GM12878 (cell line): ENCODE data around the gene WNK2.

Experiments used
- BRCA1 ChIP-seq: IDR thresholded peaks from 2 replicates; pipeline ENCODE4 v1.6.1; 2011; ENCODE audit warnings: low read depth, low read length, improper control_type of control experiment
- CBFB ChIP-seq: IDR thresholded peaks from 2 replicates; pipeline ENCODE4 v1.6.1; 2016; ENCODE audit warnings: antibody characterized with exemption, low read depth
- EP300 ChIP-seq, 2 experiments: fragments of 150-350 bp in 1 of 2; IDR thresholded peaks; 2 replicates each; pipeline ENCODE4 v1.6.1; 2011 to 2012; ENCODE audit warnings: low read depth in 2 of 2, low read length in 2 of 2, borderline replicate concordance in 1 of 2, improper control_type of control experiment in 1 of 2, inconsistent platforms in 1 of 2; ENCODE audit not compliant: control insufficient read depth in 1 of 2
- EZH2 ChIP-seq: IDR thresholded peaks from 2 replicates; pipeline ENCODE4 v1.6.1; 2012; ENCODE audit warnings: low read depth, mild to moderate bottlenecking, control low read depth, inconsistent platforms, low read length, borderline replicate concordance; ENCODE audit not compliant: control insufficient read depth
- GABPA ChIP-seq: IDR thresholded peaks from 2 replicates; pipeline ENCODE4 v1.6.1; 2014; ENCODE audit warnings: antibody characterized with exemption, low read depth, mild to moderate bottlenecking, inconsistent platforms
- GATAD2B ChIP-seq: fragments of 450-650 bp; conservative IDR thresholded peaks from 2 replicates; pipeline ENCODE4 v1.6.1; 2017; ENCODE audit warnings: low read depth, mild to moderate bottlenecking, moderate library complexity
- HDGF ChIP-seq: fragments of 450-650 bp; IDR thresholded peaks from 2 replicates; pipeline ENCODE4 v1.6.1; 2016; ENCODE audit warnings: antibody characterized with exemption
- POLR2A ChIP-seq: IDR thresholded peaks from 2 replicates; pipeline ENCODE4 v1.6.1; 2011; ENCODE audit warnings: low read depth, mild to moderate bottlenecking, low read length
- POLR2AphosphoS5 ChIP-seq: IDR thresholded peaks from 2 replicates; pipeline ENCODE4 v1.6.1; 2011; ENCODE audit warnings: mild to moderate bottlenecking, low read length, inconsistent platforms
- RAD21 ChIP-seq: IDR thresholded peaks from 2 replicates; pipeline ENCODE4 v1.6.1; 2011; ENCODE audit warnings: mild to moderate bottlenecking, low read depth, low read length, moderate library complexity; ENCODE audit not compliant: insufficient read depth
- SUPT20H ChIP-seq: IDR thresholded peaks from 2 replicates; pipeline ENCODE4 v1.6.1; 2011; ENCODE audit warnings: low read depth, mild to moderate bottlenecking, low read length, moderate library complexity, borderline replicate concordance; ENCODE audit not compliant: control insufficient read depth
- TF ChIP-seq, protein P1 (sequence below), 3 experiments: IDR thresholded peaks in 2 of 3; conservative IDR thresholded peaks in 1 of 3; 2 replicates each; pipeline ENCODE4 v1.5.1; 2011; ENCODE audit warnings: low read depth in 3 of 3, low read length in 3 of 3, mild to moderate bottlenecking in 3 of 3, control low read depth in 2 of 3, moderate library complexity in 2 of 3, inconsistent platforms in 1 of 3, mixed read lengths in 1 of 3; ENCODE audit not compliant: control insufficient read depth in 2 of 3, insufficient read depth in 1 of 3; ENCODE audit errors: extremely low read depth in 1 of 3

DNA sequence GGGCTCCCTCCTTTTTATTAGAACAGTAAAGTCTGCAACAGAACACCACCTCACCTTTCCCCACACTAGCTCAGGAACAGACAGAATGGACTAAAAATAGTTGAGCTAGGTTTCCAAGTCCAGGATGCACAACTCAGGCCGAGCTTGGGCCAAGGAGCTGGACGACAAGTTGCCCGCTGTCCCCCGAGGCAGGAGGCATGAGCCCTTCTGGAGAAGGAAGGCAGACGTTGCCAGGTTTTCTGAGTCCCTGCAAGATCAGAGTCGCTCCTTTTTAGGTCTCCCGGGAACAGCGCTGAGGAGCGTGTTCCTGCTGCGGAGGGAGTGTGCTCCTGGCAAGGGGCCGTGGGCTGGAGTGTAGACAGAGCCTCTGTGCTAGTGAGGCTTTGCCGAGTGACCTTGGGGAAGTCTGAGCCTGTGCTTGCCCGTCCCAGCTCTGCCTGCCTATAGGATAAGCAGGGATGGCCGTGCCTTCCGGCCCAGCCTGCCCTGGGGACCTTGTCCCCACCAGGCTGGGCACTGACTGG lies 121.6 kb downstream of the WNK2 start:
- TF ChIP-seq POLR2A: no peak
- TF ChIP-seq POLR2AphosphoS5: no peak
- no peak for TF ChIP-seq EZH2
- TF ChIP-seq CBFB: no peak
- TF ChIP-seq, protein P1, sequence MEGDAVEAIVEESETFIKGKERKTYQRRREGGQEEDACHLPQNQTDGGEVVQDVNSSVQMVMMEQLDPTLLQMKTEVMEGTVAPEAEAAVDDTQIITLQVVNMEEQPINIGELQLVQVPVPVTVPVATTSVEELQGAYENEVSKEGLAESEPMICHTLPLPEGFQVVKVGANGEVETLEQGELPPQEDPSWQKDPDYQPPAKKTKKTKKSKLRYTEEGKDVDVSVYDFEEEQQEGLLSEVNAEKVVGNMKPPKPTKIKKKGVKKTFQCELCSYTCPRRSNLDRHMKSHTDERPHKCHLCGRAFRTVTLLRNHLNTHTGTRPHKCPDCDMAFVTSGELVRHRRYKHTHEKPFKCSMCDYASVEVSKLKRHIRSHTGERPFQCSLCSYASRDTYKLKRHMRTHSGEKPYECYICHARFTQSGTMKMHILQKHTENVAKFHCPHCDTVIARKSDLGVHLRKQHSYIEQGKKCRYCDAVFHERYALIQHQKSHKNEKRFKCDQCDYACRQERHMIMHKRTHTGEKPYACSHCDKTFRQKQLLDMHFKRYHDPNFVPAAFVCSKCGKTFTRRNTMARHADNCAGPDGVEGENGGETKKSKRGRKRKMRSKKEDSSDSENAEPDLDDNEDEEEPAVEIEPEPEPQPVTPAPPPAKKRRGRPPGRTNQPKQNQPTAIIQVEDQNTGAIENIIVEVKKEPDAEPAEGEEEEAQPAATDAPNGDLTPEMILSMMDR (IDR thresholded peaks at IDR 0.05 in 2 of 3, conservative IDR thresholded peaks at IDR 0.05 in 1 of 3; ENCODE audit: control insufficient read depth in 2 of 3, extremely low read depth in 1 of 3, insufficient read depth in 1 of 3, low read depth in 3 of 3, low read length in 3 of 3): no peak
- TF ChIP-seq HDGF: no peak
- no peak for TF ChIP-seq GATAD2B
- no peak for TF ChIP-seq EP300 (IDR thresholded peaks at IDR 0.05; ENCODE audit: borderline replicate concordance in 1 of 2, control insufficient read depth in 1 of 2, low read depth in 2 of 2, low read length in 2 of 2)
- no peak for TF ChIP-seq RAD21
- TF ChIP-seq GABPA: no peak
- no peak for TF ChIP-seq BRCA1
- TF ChIP-seq SUPT20H: no peak
